ENCODE data around the gene LDLRAD1.

- no peak for TF ChIP-seq CTCF (optimal IDR thresholded peaks at IDR 0.05 in 1 of 3, IDR thresholded peaks at IDR 0.05 in 1 of 3, conservative IDR thresholded peaks at IDR 0.05 in 1 of 3; ENCODE audit: extremely low read depth in 1 of 3, insufficient read depth in 2 of 3, low read length in 3 of 3)
- no peak for TF ChIP-seq EZH2 (IDR thresholded peaks at IDR 0.05; ENCODE audit: low read length)
These were observed 22.3 kb downstream of the LDLRAD1 start for GRCh38 chr1:53995683-53996082.

Measured in keratinocyte (primary cell).